K562 (cell line): ENCODE results near the gene GLP1R. TPM values are rescaled to one million over a fixed set of nuclear protein-coding genes. Genes with fewer than 3 reads are reported as not detected.

Experiments
- CEBPB ChIP-seq: fragments of 450-650 bp; IDR thresholded peaks from 2 replicates; pipeline ENCODE4 v1.6.1; 2016; ENCODE audit warnings: missing genetic modification characterization, missing compliant biosample characterization
- SMARCC2 ChIP-seq: fragments of 450-650 bp; IDR thresholded peaks from 2 replicates; pipeline ENCODE4 v1.6.1; 2017; ENCODE audit warnings: antibody characterized with exemption, moderate library complexity, mild to moderate bottlenecking, low read depth
- polyA plus RNA-seq, 8 experiments: library from polyadenylated mRNA; depleted of rRNA in 4 of 8; stranded (reverse) in 5 of 8; unstranded in 3 of 8; fragments of >200 nt; fragmentation: Nextera tagmentation in 2 of 8; fragmentation: Illumina TruSeq in 1 of 8; extraction: Ambion mirVana in 2 of 8; extraction: Trizol in 1 of 8; gene quantifications; 2 replicates each; pipeline versions ENCODE4 v1.2.1 to v1.2.3, GENCODE V29; 2011 to 2014; ENCODE audit warnings: inconsistent platforms in 1 of 8, missing spikeins in 1 of 8
- total RNA-seq, 7 experiments: library from RNA; depleted of rRNA in 6 of 7; stranded (reverse); fragments of >200 nt in 6 of 7; fragmentation: Illumina TruSeq in 2 of 7; extraction: Trizol in 2 of 7; gene quantifications; 2 replicates each; pipeline versions ENCODE4 v1.2.1 to v1.2.3, GENCODE V29; 2011 to 2021; ENCODE audit warnings: low replicate concordance in 1 of 7
- TF ChIP-seq, protein P1 (sequence below), 3 experiments: fragments of 200-800 bp in 1 of 3; fragments of 250-450 bp in 1 of 3; fragments of 450-650 bp in 1 of 3; sonication (Bioruptor Pico) in 1 of 3; sonication (Bioruptor generic) in 1 of 3; formaldehyde crosslinking in 1 of 3; IDR thresholded peaks; 2 replicates each; pipeline versions ENCODE4 v1.6.1 to v1.8.0; 2016 to 2022; ENCODE audit warnings: mild to moderate bottlenecking in 2 of 3, missing genetic modification characterization in 2 of 3, missing compliant biosample characterization in 1 of 3, moderate library complexity in 1 of 3
- TF ChIP-seq, protein P2 (sequence below), 2 experiments: fragments of 450-650 bp in 1 of 2; sonication (generic) in 1 of 2; formaldehyde crosslinking in 1 of 2; IDR thresholded peaks in 1 of 2; conservative IDR thresholded peaks in 1 of 2; 2 replicates each; pipeline versions ENCODE4 v1.6.1 to v1.8.1; 2016 to 2023; ENCODE audit warnings: mild to moderate bottlenecking in 2 of 2, moderate library complexity in 2 of 2, inconsistent platforms in 1 of 2, missing genetic modification reagents in 1 of 2

Gene GLP1R
- total and polyA plus RNA-seq, 9 of the 15 experiments (the other 6 are each of a cell fraction or from before 2014, with no cell fraction given) = not detected

DNA sequence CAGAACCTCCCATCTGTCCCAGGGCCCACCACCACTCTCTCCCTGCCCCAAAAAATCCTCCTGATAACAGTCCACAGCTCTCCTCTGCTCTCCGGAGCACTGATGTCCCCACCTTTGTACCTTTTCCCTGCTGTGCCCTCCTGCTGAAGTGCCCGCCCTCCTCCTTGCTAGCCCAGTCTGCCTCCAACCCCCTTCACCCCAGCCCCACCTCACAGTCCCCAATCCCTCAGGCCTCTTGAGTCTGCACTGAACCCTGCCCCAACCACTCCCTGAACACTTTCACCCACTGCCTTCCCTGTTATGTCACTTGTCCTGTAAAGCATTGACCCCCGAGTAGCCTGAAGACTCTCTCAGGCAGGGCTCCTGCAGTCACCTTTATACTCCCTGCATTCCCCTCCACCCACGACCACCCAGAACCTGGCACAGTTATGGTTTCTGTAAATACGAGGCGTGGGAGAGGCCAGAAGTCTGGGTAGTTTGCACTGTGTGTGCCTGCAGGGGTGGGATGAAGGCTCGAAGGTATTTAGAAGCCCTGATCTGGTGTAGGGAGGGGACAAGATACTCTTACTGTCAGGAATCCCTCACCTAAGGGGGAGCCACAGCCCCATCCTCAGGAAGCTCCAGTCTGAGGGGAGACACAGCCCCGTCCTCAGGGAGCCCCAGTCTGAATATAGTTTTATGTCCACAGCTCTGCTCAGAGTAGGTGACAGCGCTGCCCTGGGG, 5.4 kb downstream of the GLP1R start (continued):
- TF ChIP-seq, protein P1, sequence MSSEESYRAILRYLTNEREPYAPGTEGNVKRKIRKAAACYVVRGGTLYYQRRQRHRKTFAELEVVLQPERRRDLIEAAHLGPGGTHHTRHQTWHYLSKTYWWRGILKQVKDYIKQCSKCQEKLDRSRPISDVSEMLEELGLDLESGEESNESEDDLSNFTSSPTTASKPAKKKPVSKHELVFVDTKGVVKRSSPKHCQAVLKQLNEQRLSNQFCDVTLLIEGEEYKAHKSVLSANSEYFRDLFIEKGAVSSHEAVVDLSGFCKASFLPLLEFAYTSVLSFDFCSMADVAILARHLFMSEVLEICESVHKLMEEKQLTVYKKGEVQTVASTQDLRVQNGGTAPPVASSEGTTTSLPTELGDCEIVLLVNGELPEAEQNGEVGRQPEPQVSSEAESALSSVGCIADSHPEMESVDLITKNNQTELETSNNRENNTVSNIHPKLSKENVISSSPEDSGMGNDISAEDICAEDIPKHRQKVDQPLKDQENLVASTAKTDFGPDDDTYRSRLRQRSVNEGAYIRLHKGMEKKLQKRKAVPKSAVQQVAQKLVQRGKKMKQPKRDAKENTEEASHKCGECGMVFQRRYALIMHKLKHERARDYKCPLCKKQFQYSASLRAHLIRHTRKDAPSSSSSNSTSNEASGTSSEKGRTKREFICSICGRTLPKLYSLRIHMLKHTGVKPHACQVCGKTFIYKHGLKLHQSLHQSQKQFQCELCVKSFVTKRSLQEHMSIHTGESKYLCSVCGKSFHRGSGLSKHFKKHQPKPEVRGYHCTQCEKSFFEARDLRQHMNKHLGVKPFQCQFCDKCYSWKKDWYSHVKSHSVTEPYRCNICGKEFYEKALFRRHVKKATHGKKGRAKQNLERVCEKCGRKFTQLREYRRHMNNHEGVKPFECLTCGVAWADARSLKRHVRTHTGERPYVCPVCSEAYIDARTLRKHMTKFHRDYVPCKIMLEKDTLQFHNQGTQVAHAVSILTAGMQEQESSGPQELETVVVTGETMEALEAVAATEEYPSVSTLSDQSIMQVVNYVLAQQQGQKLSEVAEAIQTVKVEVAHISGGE (CRISPR knock-in tag; IDR thresholded peaks at IDR 0.05) = no peak
- TF ChIP-seq CEBPB (tag) (no peak), SMARCC2 (no peak)
- TF ChIP-seq, protein P2, sequence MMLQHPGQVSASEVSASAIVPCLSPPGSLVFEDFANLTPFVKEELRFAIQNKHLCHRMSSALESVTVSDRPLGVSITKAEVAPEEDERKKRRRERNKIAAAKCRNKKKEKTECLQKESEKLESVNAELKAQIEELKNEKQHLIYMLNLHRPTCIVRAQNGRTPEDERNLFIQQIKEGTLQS (IDR thresholded peaks at IDR 0.05) = no peak
- TF ChIP-seq, protein P2 (CRISPR knock-in tag; conservative IDR thresholded peaks at IDR 0.05) = no peak
